ENCODE measurements around the gene TOP1. TPM values are rescaled to one million over a fixed set of nuclear protein-coding genes. Genes with fewer than 3 reads are reported as not detected.

The TOP1 gene
- polyA plus RNA-seq, 3 donors = 6.9 to 11.5 (median 11.5) TPM

GRCh38 chr20:41158082-41158625, 129.5 kb downstream of the TOP1 start:
- peak overlapping the region in 1 of 7 donors; percentile 57 for H3K27ac Mint-ChIP-seq
- no peak overlapping the region for H3K4me3 ChIP-seq (replicated peaks in 1 of 3; ENCODE audit: low read depth in 2 of 3, low read length in 3 of 3)
- H3K9me3 ChIP-seq (replicated peaks in 1 of 2; ENCODE audit: control insufficient read depth in 1 of 2, insufficient read depth in 1 of 2, low read length in 2 of 2) = no peaks in the 10 kb centered on the region
- no peak overlapping the region for H3K4me3 Mint-ChIP-seq
- H3K9me3 Mint-ChIP-seq = no peaks in the 10 kb centered on the region
- no peaks in the 10 kb centered on the region for H3K79me2 ChIP-seq (ENCODE audit: insufficient read depth, low read length)
- no peaks in the 10 kb centered on the region for H3K36me3 ChIP-seq (replicated peaks in 1 of 2; ENCODE audit: control insufficient read depth in 1 of 2, insufficient read depth in 2 of 2, low read length in 2 of 2)
- H3K4me1 ChIP-seq (ENCODE audit: control insufficient read depth in 1 of 2, insufficient read depth in 2 of 2, low read length in 2 of 2) = no peaks in the 10 kb centered on the region
- intact Hi-C loops (cut with micrococcal nuclease) = no loop called here
- no peak for DNase-seq
- H3K4me2 ChIP-seq (replicated peaks; ENCODE audit: extremely low read depth, low read length, poor library complexity, severe bottlenecking) = no peak overlapping the region
- H3K4me1 Mint-ChIP-seq = peaks cover 11% of the 10 kb centered on the region
- peaks cover 2 to 4% of the 10 kb centered on the region in 2 donors for H3K36me3 Mint-ChIP-seq
- H4K20me1 ChIP-seq (ENCODE audit: insufficient read depth, low read length) = no peaks in the 10 kb centered on the region
- peaks cover 32 to 60% (median 34%) of the 10 kb centered on the region in 3 donors for H3K27me3 Mint-ChIP-seq (ENCODE audit: low read depth in 3 of 3)
- H3K9ac ChIP-seq (ENCODE audit: insufficient read depth, low read length, poor library complexity, severe bottlenecking) = no peak overlapping the region
- TF ChIP-seq CTCF (IDR thresholded peaks at IDR 0.05) = no peak
- H3K27ac ChIP-seq (ENCODE audit: low read depth in 1 of 2, low read length in 2 of 2) = no peak overlapping the region
- no peak overlapping the region for H2AFZ ChIP-seq (ENCODE audit: insufficient read depth, low read depth, low read length, poor library complexity, severe bottlenecking)
- 95% methylated on average over 4 of the region's 6 CpGs for WGBS (ENCODE audit: insufficient coverage)
- peaks cover 2 to 12% of the 10 kb centered on the region in 2 donors for H3K27me3 ChIP-seq (ENCODE audit: control insufficient read depth in 2 of 2, insufficient read depth in 2 of 2, low read length in 2 of 2)

GRCh38 chr20:41159547-41159946, 130.9 kb downstream of the TOP1 start:
- H3K4me3 ChIP-seq (replicated peaks in 1 of 3; ENCODE audit: low read depth in 2 of 3, low read length in 3 of 3) = no peak overlapping the region
- no peak overlapping the region for H3K4me2 ChIP-seq (replicated peaks; ENCODE audit: extremely low read depth, low read length, poor library complexity, severe bottlenecking)
- no peaks in the 10 kb centered on the region for H3K36me3 ChIP-seq (replicated peaks in 1 of 2; ENCODE audit: control insufficient read depth in 1 of 2, insufficient read depth in 2 of 2, low read length in 2 of 2)
- H3K4me1 ChIP-seq (ENCODE audit: control insufficient read depth in 1 of 2, insufficient read depth in 2 of 2, low read length in 2 of 2) = no peaks in the 10 kb centered on the region
- no peak overlapping the region for H3K9ac ChIP-seq (ENCODE audit: insufficient read depth, low read length, poor library complexity, severe bottlenecking)
- Mint-ChIP-seq H3K36me3 (peaks cover 4 to 10% of the 10 kb centered on the region in 2 donors), H3K9me3 (no peaks in the 10 kb centered on the region), H3K27me3 (ENCODE audit: low read depth in 3 of 3) (peaks cover 32 to 65% (median 39%) of the 10 kb centered on the region in 3 donors), H3K4me3 (peak overlapping the region in 1 of 2 donors; percentile 16), H3K27ac (no peak overlapping the region), H3K4me1 (peaks cover 11% of the 10 kb centered on the region)
- TF ChIP-seq CTCF (IDR thresholded peaks at IDR 0.05) = no peak
- intact Hi-C loops (cut with micrococcal nuclease) = no loop called here
- no peak for DNase-seq
- no peaks in the 10 kb centered on the region for H4K20me1 ChIP-seq (ENCODE audit: insufficient read depth, low read length)
- H2AFZ ChIP-seq (ENCODE audit: insufficient read depth, low read depth, low read length, poor library complexity, severe bottlenecking) = no peak overlapping the region
- H3K27ac ChIP-seq (ENCODE audit: low read depth in 1 of 2, low read length in 2 of 2) = no peak overlapping the region
- H3K79me2 ChIP-seq (ENCODE audit: insufficient read depth, low read length) = no peaks in the 10 kb centered on the region
- H3K9me3 ChIP-seq (replicated peaks in 1 of 2; ENCODE audit: control insufficient read depth in 1 of 2, insufficient read depth in 1 of 2, low read length in 2 of 2) = no peaks in the 10 kb centered on the region
- WGBS (ENCODE audit: insufficient coverage) = 94% methylated on average over 10 of the region's 10 CpGs
- H3K27me3 ChIP-seq (ENCODE audit: control insufficient read depth in 2 of 2, insufficient read depth in 2 of 2, low read length in 2 of 2) = peaks cover 2 to 12% of the 10 kb centered on the region in 2 donors

Measured in CD14-positive monocyte (primary cell).